NCI-H69 (cell line): ENCODE results near the gene GIMAP7.
"Not testable (repeated sequence)": the region's sequence is repeated elsewhere in the genome, so short reads cannot be mapped to it uniquely, and the experiment has no call there.

Experiments
- DNase-seq: peaks from one replicate; lab custom pipeline; 2025; lab: John Stamatoyannopoulos, UW

GIMAP7 gene

GRCh38 chr7:150514748-150515222 is at the start of gene GIMAP7:
Gene GIMAP7 (plus strand): TSS chr7:150514872. CDS start chr7:150519975, 5,103 bp downstream.
- no peak for DNase-seq

- no peak for DNase-seq
Observed at GRCh38 chr7:150464962-150465361, 49.7 kb upstream of the GIMAP7 start.

- no peak for DNase-seq
Observed at GRCh38 chr7:150465414-150465813, 49.3 kb upstream of the GIMAP7 start.

GRCh38 chr7:150466477-150466876 is 48.2 kb upstream of the GIMAP7 start:
- DNase-seq, result no peak

GRCh38 chr7:150468241-150468640 is 46.4 kb upstream of the GIMAP7 start:
- no peak for DNase-seq

- DNase-seq, result peak; percentile 9
Observed at GRCh38 chr7:150471886-150472285, 42.8 kb upstream of the GIMAP7 start.

- DNase-seq, result no peak
Observed at GRCh38 chr7:150473902-150474301, 40.8 kb upstream of the GIMAP7 start.

GRCh38 chr7:150476285-150476684 is 38.4 kb upstream of the GIMAP7 start:
- DNase-seq, result no peak

GRCh38 chr7:150476819-150477631 is 37.6 kb upstream of the GIMAP7 start:
- no peak for DNase-seq

GRCh38 chr7:150479023-150479716 is 35.5 kb upstream of the GIMAP7 start:
- no peak for DNase-seq

- no peak for DNase-seq
Observed at GRCh38 chr7:150481186-150481920, 33.3 kb upstream of the GIMAP7 start.

- DNase-seq, result no peak
Observed at GRCh38 chr7:150481922-150482321, 32.8 kb upstream of the GIMAP7 start.

GRCh38 chr7:150483514-150483913 is 31.2 kb upstream of the GIMAP7 start:
- not testable (repeated sequence) for DNase-seq

- DNase-seq, result not testable (repeated sequence)
Observed at GRCh38 chr7:150484071-150484470, 30.6 kb upstream of the GIMAP7 start.

- DNase-seq, result no peak
Observed at GRCh38 chr7:150487625-150488024, 27.0 kb upstream of the GIMAP7 start.

- no peak for DNase-seq
Observed at GRCh38 chr7:150489782-150490181, 24.9 kb upstream of the GIMAP7 start.

GRCh38 chr7:150493442-150493841 is 21.2 kb upstream of the GIMAP7 start:
- not testable (repeated sequence) for DNase-seq

GRCh38 chr7:150502519-150502918 is 12.2 kb upstream of the GIMAP7 start:
- no peak for DNase-seq

- DNase-seq, result no peak
Observed at GRCh38 chr7:150503155-150503554, 11.5 kb upstream of the GIMAP7 start.

GRCh38 chr7:150503581-150503980 is 11.1 kb upstream of the GIMAP7 start:
- no peak for DNase-seq

- DNase-seq, result no peak
Observed at GRCh38 chr7:150507947-150508602, 6.6 kb upstream of the GIMAP7 start.

GRCh38 chr7:150511048-150511447 is 3.6 kb upstream of the GIMAP7 start:
- DNase-seq, result no peak
